ENCODE results near the gene SPATS2L.

GRCh38 chr2:200373231-200373630 is 66.7 kb downstream of the SPATS2L start:
- TF ChIP-seq EZH2 (IDR thresholded peaks at IDR 0.05; ENCODE audit: borderline replicate concordance, low read length), result no peak
- TF ChIP-seq, protein P1, sequence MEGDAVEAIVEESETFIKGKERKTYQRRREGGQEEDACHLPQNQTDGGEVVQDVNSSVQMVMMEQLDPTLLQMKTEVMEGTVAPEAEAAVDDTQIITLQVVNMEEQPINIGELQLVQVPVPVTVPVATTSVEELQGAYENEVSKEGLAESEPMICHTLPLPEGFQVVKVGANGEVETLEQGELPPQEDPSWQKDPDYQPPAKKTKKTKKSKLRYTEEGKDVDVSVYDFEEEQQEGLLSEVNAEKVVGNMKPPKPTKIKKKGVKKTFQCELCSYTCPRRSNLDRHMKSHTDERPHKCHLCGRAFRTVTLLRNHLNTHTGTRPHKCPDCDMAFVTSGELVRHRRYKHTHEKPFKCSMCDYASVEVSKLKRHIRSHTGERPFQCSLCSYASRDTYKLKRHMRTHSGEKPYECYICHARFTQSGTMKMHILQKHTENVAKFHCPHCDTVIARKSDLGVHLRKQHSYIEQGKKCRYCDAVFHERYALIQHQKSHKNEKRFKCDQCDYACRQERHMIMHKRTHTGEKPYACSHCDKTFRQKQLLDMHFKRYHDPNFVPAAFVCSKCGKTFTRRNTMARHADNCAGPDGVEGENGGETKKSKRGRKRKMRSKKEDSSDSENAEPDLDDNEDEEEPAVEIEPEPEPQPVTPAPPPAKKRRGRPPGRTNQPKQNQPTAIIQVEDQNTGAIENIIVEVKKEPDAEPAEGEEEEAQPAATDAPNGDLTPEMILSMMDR (conservative IDR thresholded peaks at IDR 0.05 in 1 of 2, IDR thresholded peaks at IDR 0.05 in 1 of 2; ENCODE audit: extremely low read depth in 1 of 2, insufficient read depth in 1 of 2, low read depth in 1 of 2, low read length in 2 of 2), result no peak
